Neural cell (in vitro differentiated cells): Measurements from ENCODE around the gene ZNF804A. TPM values are rescaled to one million over a fixed set of nuclear protein-coding genes. Genes with fewer than 3 reads are reported as not detected.

Experiments used
- H2AFZ ChIP-seq: fragments of 200-600, 300-800 bp; sonication (generic), shearing (Covaris generic); 2 replicates; pipeline ENCODE4 v1.6.0; 2014; ENCODE audit warnings: low read depth, mild to moderate bottlenecking, antibody characterized with exemption, low read length, moderate library complexity
- H3F3A ChIP-seq: fragments of 200-600 bp; shearing (Covaris generic); 2 replicates; pipeline ENCODE4 v1.6.1; 2016; ENCODE audit warnings: mild to moderate bottlenecking, moderate library complexity, mixed read lengths, antibody characterized with exemption, low read length; ENCODE audit not compliant: insufficient read depth, poor library complexity, severe bottlenecking
- H3K27ac ChIP-seq: fragments of 200-600, 300-800 bp; sonication (generic), shearing (Covaris generic); 2 replicates; pipeline ENCODE4 v1.5.1; 2014; ENCODE audit warnings: mild to moderate bottlenecking, low read length, moderate library complexity
- H3K27me3 ChIP-seq: fragments of 300-800, 200-600 bp; sonication (generic), shearing (Covaris generic); 2 replicates; pipeline ENCODE4 v1.6.0; 2014; ENCODE audit warnings: mild to moderate bottlenecking, low read depth, low read length, moderate library complexity; ENCODE audit not compliant: insufficient read depth
- H3K36me3 ChIP-seq: fragments of 300-800, 200-600 bp; sonication (generic), shearing (Covaris generic); 2 replicates; pipeline ENCODE4 v1.5.1; 2014; ENCODE audit warnings: mild to moderate bottlenecking, antibody characterized with exemption, low read length, moderate library complexity; ENCODE audit not compliant: insufficient read depth
- H3K4me2 ChIP-seq: fragments of 300-800, 200-600 bp; sonication (generic), shearing (Covaris generic); 2 replicates; pipeline ENCODE4 v1.6.0; 2014; ENCODE audit warnings: mild to moderate bottlenecking, low read length
- H3K4me3 ChIP-seq: fragments of 300-800, 200-600 bp; sonication (generic), shearing (Covaris generic); 2 replicates; pipeline ENCODE4 v1.5.1; 2014; ENCODE audit warnings: mild to moderate bottlenecking, low read length, moderate library complexity
- H3K79me2 ChIP-seq: fragments of 200-600 bp; shearing (Covaris generic); replicated peaks from 2 replicates; pipeline ENCODE4 v1.6.0; 2014; ENCODE audit warnings: mild to moderate bottlenecking, low read length, moderate library complexity; ENCODE audit not compliant: insufficient read depth
- H3K9ac ChIP-seq: fragments of 300-800, 200-600 bp; sonication (generic), shearing (Covaris generic); 2 replicates; pipeline ENCODE4 v1.6.1; 2016; ENCODE audit warnings: mild to moderate bottlenecking, low read length, mixed read lengths
- H3K9me2 ChIP-seq: fragments of 200-600 bp; shearing (Covaris generic); 2 replicates; pipeline ENCODE4 v1.6.1; 2016; ENCODE audit warnings: mild to moderate bottlenecking, low read length, mixed read lengths; ENCODE audit not compliant: insufficient read depth
- H3K9me3 ChIP-seq: fragments of 200-600, 300-800 bp; sonication (generic), shearing (Covaris generic); 2 replicates; pipeline ENCODE4 v1.6.1; 2016; ENCODE audit warnings: mild to moderate bottlenecking, mixed run types, low read length, moderate library complexity, mixed read lengths
- H4K20me1 ChIP-seq: fragments of 200-600 bp; shearing (Covaris generic); 2 replicates; pipeline ENCODE4 v1.6.1; 2016; ENCODE audit warnings: mild to moderate bottlenecking, mixed run types; ENCODE audit not compliant: insufficient read depth
- EP300 ChIP-seq: fragments of 450-650 bp; conservative IDR thresholded peaks from 2 replicates; pipeline ENCODE4 v1.6.1; 2014; ENCODE audit warnings: antibody characterized with exemption, mild to moderate bottlenecking, moderate library complexity; ENCODE audit not compliant: poor library complexity, severe bottlenecking
- EZH2 ChIP-seq: fragments of 200-600, 300-800 bp; shearing (Covaris generic), sonication (generic); IDR thresholded peaks from 2 replicates; pipeline ENCODE4 v1.6.1; 2014; ENCODE audit warnings: antibody characterized with exemption, low read length, borderline replicate concordance, mild to moderate bottlenecking; ENCODE audit not compliant: insufficient read depth, poor library complexity, severe bottlenecking
- MXI1 ChIP-seq: fragments of 450-650 bp; conservative IDR thresholded peaks from 2 replicates; pipeline ENCODE4 v1.6.1; 2014; ENCODE audit warnings: antibody characterized with exemption, mild to moderate bottlenecking; ENCODE audit not compliant: poor library complexity, severe bottlenecking
- POLR2AphosphoS5 ChIP-seq: IDR thresholded peaks from 2 replicates; pipeline ENCODE4 v1.6.1; 2012
- RAD21 ChIP-seq: fragments of 450-650 bp; conservative IDR thresholded peaks from 2 replicates; pipeline ENCODE4 v1.6.1; 2014; ENCODE audit warnings: antibody characterized with exemption, mild to moderate bottlenecking, moderate library complexity
- SMC3 ChIP-seq: fragments of 450-650 bp; conservative IDR thresholded peaks from 2 replicates; pipeline ENCODE4 v1.6.1; 2014; ENCODE audit warnings: antibody characterized with exemption, mild to moderate bottlenecking, moderate library complexity; ENCODE audit not compliant: poor library complexity
- TAF1 ChIP-seq: IDR thresholded peaks from 2 replicates; pipeline ENCODE4 v1.6.1; 2012; ENCODE audit warnings: low read depth
- polyA plus RNA-seq: library from polyadenylated mRNA; depleted of rRNA; stranded (reverse); fragments of >200 nt; gene quantifications from 2 replicates; pipeline ENCODE4 v1.2.3, GENCODE V29; 2014
- TF ChIP-seq, protein P1 (sequence below): IDR thresholded peaks from 2 replicates; pipeline ENCODE4 v1.6.1; 2012; ENCODE audit warnings: borderline replicate concordance
- TF ChIP-seq, protein P2 (sequence below): fragments of 450-650 bp; IDR thresholded peaks from 2 replicates; pipeline ENCODE4 v1.5.1; 2014; ENCODE audit warnings: antibody characterized with exemption, mild to moderate bottlenecking, moderate library complexity; ENCODE audit not compliant: poor library complexity, severe bottlenecking

Gene ZNF804A
- polyA plus RNA-seq, 1 donor from 2014 or later = 2.7 TPM

DNA sequence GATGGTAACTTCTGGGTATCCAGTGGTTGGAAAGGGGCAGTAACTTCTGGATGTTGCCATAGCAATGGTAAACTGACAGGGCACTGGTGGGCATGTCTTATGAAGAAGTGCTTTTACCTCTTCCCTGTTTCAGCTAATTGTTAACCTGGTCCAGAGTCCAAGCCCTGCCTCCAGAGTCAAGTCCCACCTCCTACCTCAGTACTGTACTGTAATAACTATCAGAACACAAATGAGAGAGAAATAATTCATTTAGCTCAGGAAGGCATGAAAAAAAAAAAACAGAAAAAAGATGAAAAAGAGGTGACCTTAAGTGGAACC, 237.0 kb downstream of the ZNF804A start (continued):
- no peak for TF ChIP-seq SMC3

DNA sequence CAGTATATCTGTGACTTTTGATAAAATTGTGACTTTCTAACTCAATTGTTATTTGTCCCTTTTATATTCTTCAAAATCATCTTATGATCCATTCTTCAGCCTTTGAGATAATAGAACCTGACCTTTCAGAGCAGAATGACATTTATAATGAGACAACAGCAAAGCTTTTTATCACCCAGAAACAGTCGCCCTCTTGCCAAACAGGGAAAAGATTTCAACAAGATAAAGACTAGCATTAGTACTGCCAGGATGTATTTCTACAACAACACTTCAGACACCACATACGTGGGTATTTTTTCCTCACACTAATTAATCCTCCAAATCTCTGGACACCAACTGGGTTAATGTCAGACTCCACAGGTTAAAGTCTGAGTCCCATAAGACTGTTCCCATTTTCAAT, 249.0 kb downstream of the ZNF804A start:
- Histone ChIP-seq H3K36me3 (no peaks in the 10 kb centered on the region), H3K9me3 (no peaks in the 10 kb centered on the region), H3K27me3 (no peaks in the 10 kb centered on the region), H3K79me2 (no peaks in the 10 kb centered on the region), H3F3A (no peaks in the 10 kb centered on the region), H3K4me2 (no peak overlapping the region), H3K4me3 (no peak overlapping the region), H4K20me1 (no peaks in the 10 kb centered on the region), H3K9ac (no peak overlapping the region), H3K9me2 (no peaks in the 10 kb centered on the region), H3K27ac (no peak overlapping the region), H2AFZ (no peak overlapping the region)
- TF ChIP-seq, protein P1, sequence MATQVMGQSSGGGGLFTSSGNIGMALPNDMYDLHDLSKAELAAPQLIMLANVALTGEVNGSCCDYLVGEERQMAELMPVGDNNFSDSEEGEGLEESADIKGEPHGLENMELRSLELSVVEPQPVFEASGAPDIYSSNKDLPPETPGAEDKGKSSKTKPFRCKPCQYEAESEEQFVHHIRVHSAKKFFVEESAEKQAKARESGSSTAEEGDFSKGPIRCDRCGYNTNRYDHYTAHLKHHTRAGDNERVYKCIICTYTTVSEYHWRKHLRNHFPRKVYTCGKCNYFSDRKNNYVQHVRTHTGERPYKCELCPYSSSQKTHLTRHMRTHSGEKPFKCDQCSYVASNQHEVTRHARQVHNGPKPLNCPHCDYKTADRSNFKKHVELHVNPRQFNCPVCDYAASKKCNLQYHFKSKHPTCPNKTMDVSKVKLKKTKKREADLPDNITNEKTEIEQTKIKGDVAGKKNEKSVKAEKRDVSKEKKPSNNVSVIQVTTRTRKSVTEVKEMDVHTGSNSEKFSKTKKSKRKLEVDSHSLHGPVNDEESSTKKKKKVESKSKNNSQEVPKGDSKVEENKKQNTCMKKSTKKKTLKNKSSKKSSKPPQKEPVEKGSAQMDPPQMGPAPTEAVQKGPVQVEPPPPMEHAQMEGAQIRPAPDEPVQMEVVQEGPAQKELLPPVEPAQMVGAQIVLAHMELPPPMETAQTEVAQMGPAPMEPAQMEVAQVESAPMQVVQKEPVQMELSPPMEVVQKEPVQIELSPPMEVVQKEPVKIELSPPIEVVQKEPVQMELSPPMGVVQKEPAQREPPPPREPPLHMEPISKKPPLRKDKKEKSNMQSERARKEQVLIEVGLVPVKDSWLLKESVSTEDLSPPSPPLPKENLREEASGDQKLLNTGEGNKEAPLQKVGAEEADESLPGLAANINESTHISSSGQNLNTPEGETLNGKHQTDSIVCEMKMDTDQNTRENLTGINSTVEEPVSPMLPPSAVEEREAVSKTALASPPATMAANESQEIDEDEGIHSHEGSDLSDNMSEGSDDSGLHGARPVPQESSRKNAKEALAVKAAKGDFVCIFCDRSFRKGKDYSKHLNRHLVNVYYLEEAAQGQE = no peak
- TF ChIP-seq EP300 (no peak), EZH2 (no peak), SMC3 (no peak), RAD21 (no peak), TAF1 (no peak), POLR2AphosphoS5 (no peak), MXI1 (no peak)
- TF ChIP-seq, protein P2, sequence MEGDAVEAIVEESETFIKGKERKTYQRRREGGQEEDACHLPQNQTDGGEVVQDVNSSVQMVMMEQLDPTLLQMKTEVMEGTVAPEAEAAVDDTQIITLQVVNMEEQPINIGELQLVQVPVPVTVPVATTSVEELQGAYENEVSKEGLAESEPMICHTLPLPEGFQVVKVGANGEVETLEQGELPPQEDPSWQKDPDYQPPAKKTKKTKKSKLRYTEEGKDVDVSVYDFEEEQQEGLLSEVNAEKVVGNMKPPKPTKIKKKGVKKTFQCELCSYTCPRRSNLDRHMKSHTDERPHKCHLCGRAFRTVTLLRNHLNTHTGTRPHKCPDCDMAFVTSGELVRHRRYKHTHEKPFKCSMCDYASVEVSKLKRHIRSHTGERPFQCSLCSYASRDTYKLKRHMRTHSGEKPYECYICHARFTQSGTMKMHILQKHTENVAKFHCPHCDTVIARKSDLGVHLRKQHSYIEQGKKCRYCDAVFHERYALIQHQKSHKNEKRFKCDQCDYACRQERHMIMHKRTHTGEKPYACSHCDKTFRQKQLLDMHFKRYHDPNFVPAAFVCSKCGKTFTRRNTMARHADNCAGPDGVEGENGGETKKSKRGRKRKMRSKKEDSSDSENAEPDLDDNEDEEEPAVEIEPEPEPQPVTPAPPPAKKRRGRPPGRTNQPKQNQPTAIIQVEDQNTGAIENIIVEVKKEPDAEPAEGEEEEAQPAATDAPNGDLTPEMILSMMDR = no peak

DNA sequence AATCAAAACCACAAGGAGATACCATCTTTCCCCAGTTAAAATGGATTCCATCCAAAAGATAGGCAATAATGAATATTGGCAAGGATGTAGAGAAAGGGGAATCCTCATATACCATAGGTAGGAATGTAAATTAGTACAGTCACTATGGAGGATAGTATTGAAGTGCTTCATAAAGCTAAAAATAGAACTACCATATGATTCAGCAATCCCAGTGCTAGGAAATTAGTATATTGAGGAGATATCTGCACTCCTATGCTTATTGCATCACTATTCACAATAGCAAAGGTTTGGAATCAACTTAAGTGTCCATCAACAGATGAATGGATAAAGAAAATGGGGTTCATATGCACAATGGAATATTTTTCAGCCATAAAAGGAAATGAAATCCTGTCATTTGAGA, 251.2 kb downstream of the ZNF804A start:
- H3K79me2 ChIP-seq = no peaks in the 10 kb centered on the region
- H4K20me1 ChIP-seq = no peaks in the 10 kb centered on the region
- no peak overlapping the region for H3K27ac ChIP-seq
- H3F3A ChIP-seq = no peaks in the 10 kb centered on the region
- no peaks in the 10 kb centered on the region for H3K27me3 ChIP-seq
- H3K36me3 ChIP-seq = no peaks in the 10 kb centered on the region
- no peaks in the 10 kb centered on the region for H3K9me3 ChIP-seq
- no peak overlapping the region for H2AFZ ChIP-seq
- no peak overlapping the region for H3K9ac ChIP-seq
- H3K9me2 ChIP-seq = no peaks in the 10 kb centered on the region
- no peak overlapping the region for H3K4me2 ChIP-seq
- H3K4me3 ChIP-seq = no peak overlapping the region
- TF ChIP-seq POLR2AphosphoS5 (no peak), EP300 (no peak), SMC3 (no peak), EZH2 (no peak), RAD21 (no peak)
- TF ChIP-seq, protein P2 = no peak
- TF ChIP-seq, protein P1 = no peak
